Measurements from ENCODE around the gene CNOT2. TPM values are rescaled to one million over a fixed set of nuclear protein-coding genes. Genes with fewer than 3 reads are reported as not detected.

CNOT2 gene
- total RNA-seq, 2 donors from 2014 or later: 94.8 to 111 TPM

DNA sequence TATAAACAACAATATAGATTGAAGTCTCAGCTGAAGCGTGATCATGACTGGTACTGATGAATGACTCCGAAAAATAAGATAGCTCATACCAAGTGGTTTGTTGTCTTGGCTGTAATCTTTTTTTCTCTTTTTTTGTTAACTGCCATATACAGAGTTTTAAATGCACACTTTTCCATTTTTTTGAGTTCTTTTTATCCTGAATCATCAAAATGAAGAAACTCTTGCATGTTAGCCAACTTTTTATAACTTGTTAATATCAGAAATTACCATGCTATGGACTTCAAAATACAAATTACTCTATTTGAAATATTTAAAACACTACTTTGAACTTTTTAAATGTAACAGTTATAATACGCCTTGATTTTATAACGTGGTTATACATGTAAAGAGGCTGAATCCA lies 112.7 kb downstream of the CNOT2 start:
- Histone ChIP-seq H3K27ac (no peak overlapping the region), H3K4me3 (no peak overlapping the region), H3K27me3 (replicated peaks; ENCODE audit: insufficient read depth) (no peaks in the 10 kb centered on the region), H3K36me3 (no peaks in the 10 kb centered on the region), H3K9me3 (no peaks in the 10 kb centered on the region), H3K4me1 (ENCODE audit: control insufficient read depth in 1 of 2, low read depth in 2 of 2) (no peaks in the 10 kb centered on the region)
- TF ChIP-seq, protein P1, sequence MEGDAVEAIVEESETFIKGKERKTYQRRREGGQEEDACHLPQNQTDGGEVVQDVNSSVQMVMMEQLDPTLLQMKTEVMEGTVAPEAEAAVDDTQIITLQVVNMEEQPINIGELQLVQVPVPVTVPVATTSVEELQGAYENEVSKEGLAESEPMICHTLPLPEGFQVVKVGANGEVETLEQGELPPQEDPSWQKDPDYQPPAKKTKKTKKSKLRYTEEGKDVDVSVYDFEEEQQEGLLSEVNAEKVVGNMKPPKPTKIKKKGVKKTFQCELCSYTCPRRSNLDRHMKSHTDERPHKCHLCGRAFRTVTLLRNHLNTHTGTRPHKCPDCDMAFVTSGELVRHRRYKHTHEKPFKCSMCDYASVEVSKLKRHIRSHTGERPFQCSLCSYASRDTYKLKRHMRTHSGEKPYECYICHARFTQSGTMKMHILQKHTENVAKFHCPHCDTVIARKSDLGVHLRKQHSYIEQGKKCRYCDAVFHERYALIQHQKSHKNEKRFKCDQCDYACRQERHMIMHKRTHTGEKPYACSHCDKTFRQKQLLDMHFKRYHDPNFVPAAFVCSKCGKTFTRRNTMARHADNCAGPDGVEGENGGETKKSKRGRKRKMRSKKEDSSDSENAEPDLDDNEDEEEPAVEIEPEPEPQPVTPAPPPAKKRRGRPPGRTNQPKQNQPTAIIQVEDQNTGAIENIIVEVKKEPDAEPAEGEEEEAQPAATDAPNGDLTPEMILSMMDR (IDR thresholded peaks at IDR 0.05): no peak
- DNase-seq (ENCODE audit: low spot score) (no peak), ATAC-seq (ENCODE audit: insufficient number of reproducible peaks, low FRiP score, low read depth) (no peak)

GRCh38 chr12:70359458-70360197 lies 116.4 kb downstream of the CNOT2 start:
- no peaks in the 10 kb centered on the region for H3K27me3 ChIP-seq (replicated peaks; ENCODE audit: insufficient read depth)
- DNase-seq (ENCODE audit: low spot score) (no peak), ATAC-seq (ENCODE audit: insufficient number of reproducible peaks, low FRiP score, low read depth) (no peak)
- H3K27ac ChIP-seq: no peak overlapping the region
- H3K36me3 ChIP-seq: no peaks in the 10 kb centered on the region
- no peaks in the 10 kb centered on the region for H3K4me1 ChIP-seq (ENCODE audit: control insufficient read depth in 1 of 2, low read depth in 2 of 2)
- H3K9me3 ChIP-seq: no peaks in the 10 kb centered on the region
- TF ChIP-seq, protein P1 (IDR thresholded peaks at IDR 0.05): no peak
- no peak overlapping the region for H3K4me3 ChIP-seq

DNA sequence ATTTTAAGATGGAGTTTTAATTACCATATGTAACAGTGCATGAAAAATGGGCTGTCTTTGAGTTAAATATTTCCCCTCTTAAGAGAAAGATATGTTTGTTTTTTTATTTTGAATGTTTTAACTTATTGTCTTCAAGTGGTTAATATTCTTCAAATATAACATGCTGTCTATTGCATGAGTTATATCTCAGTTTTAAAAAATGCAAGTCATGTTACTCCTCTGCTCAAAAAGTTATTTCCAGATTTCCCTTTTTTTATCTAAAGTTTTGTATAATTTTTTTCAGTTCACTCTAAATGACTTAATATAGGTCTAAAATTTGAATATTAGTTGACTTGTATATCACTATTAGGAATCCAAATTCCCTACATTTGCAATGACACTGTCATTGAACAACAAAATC lies 117.0 kb downstream of the CNOT2 start:
- H3K27ac ChIP-seq: no peak overlapping the region
- DNase-seq (ENCODE audit: low spot score) (no peak), ATAC-seq (ENCODE audit: insufficient number of reproducible peaks, low FRiP score, low read depth) (no peak)
- H3K4me3 ChIP-seq: no peak overlapping the region
- H3K36me3 ChIP-seq: no peaks in the 10 kb centered on the region
- TF ChIP-seq, protein P1 (IDR thresholded peaks at IDR 0.05): no peak
- H3K9me3 ChIP-seq: no peaks in the 10 kb centered on the region
- no peaks in the 10 kb centered on the region for H3K27me3 ChIP-seq (replicated peaks; ENCODE audit: insufficient read depth)
- peaks cover 0 to 3% of the 10 kb centered on the region in 2 donors for H3K4me1 ChIP-seq (ENCODE audit: control insufficient read depth in 1 of 2, low read depth in 2 of 2)

DNA sequence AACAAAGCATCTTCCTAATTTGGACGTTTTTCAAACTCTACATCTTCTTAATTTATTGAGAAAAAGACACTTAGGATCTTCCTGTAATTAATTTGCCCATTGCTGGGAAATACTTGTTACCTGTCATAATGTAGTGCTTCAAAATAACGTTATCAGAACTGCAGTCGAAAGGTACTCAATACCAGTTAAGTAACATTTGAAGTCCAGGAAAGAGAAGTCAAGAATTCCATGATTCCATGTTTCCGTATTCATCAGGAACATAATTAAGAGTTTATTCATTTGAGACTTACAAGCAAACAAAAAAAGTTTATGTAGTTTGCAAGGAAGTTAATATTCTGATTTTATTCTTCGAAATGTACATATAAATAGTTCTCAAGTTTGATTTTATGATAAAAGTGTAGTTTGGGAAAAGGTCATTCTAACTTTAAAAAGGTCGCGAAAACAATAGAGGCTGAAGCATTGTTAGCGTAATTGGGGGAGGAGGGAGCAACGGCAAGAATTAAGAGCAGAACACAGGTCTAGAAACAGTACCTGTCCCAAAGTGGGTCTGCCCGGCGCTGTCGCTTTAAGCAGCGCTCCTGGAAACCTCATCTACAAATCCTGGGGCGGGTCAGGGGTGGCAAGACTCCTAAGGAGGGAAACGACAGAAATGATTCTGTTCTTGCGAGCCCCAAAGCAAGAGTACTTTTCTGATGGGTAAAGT lies 121.6 kb downstream of the CNOT2 start:
- ATAC-seq (ENCODE audit: insufficient number of reproducible peaks, low FRiP score, low read depth) (no peak), DNase-seq (ENCODE audit: low spot score) (no peak)
- no peak overlapping the region for H3K27ac ChIP-seq
- TF ChIP-seq, protein P1 (IDR thresholded peaks at IDR 0.05): no peak
- H3K36me3 ChIP-seq: no peaks in the 10 kb centered on the region
- H3K4me1 ChIP-seq (ENCODE audit: control insufficient read depth in 1 of 2, low read depth in 2 of 2): peaks cover 3 to 7% of the 10 kb centered on the region in 2 donors
- H3K9me3 ChIP-seq: no peaks in the 10 kb centered on the region
- peak overlapping the region; percentile 94 for H3K4me3 ChIP-seq
- no peaks in the 10 kb centered on the region for H3K27me3 ChIP-seq (replicated peaks; ENCODE audit: insufficient read depth)

GRCh38 chr12:70365398-70365647 lies 122.1 kb downstream of the CNOT2 start:
- H3K27me3 ChIP-seq (replicated peaks; ENCODE audit: insufficient read depth): no peaks in the 10 kb centered on the region
- H3K4me1 ChIP-seq (ENCODE audit: control insufficient read depth in 1 of 2, low read depth in 2 of 2): peaks cover 3 to 7% of the 10 kb centered on the region in 2 donors
- H3K27ac ChIP-seq: no peak overlapping the region
- TF ChIP-seq, protein P1 (IDR thresholded peaks at IDR 0.05): no peak
- DNase-seq (ENCODE audit: low spot score) (no peak), ATAC-seq (ENCODE audit: insufficient number of reproducible peaks, low FRiP score, low read depth) (no peak)
- no peaks in the 10 kb centered on the region for H3K36me3 ChIP-seq
- no peaks in the 10 kb centered on the region for H3K9me3 ChIP-seq
- H3K4me3 ChIP-seq: peak overlapping the region; percentile 94

Measured in thoracic aorta (tissue), 2 donors.